Measurements from ENCODE around the gene UBALD2.
"Not testable (repeated sequence)": the region's sequence is repeated elsewhere in the genome, so short reads cannot be mapped to it uniquely, and the experiment has no call there.

The UBALD2 gene

DNA sequence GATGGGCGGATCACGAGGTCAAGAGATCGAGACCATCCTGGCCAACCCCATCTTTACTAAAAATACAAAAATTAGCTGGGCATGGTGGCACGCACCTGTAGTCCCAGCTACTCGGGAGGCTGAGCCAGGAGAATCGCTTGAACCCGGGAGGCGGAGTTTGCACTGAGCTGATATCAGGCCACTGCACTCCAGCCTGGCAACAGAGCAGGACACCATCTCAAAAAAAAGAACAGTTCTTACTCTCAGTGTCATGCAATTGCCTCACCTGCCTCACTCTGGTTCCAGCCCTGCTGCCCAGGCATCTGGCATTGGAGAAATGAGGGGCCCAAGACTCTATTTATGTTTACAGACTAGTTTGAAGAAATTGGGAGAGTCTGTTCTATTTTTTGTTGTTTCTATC is 20.4 kb upstream of the UBALD2 start:
- not testable (repeated sequence) for DNase-seq (ENCODE audit: low read depth)

DNA sequence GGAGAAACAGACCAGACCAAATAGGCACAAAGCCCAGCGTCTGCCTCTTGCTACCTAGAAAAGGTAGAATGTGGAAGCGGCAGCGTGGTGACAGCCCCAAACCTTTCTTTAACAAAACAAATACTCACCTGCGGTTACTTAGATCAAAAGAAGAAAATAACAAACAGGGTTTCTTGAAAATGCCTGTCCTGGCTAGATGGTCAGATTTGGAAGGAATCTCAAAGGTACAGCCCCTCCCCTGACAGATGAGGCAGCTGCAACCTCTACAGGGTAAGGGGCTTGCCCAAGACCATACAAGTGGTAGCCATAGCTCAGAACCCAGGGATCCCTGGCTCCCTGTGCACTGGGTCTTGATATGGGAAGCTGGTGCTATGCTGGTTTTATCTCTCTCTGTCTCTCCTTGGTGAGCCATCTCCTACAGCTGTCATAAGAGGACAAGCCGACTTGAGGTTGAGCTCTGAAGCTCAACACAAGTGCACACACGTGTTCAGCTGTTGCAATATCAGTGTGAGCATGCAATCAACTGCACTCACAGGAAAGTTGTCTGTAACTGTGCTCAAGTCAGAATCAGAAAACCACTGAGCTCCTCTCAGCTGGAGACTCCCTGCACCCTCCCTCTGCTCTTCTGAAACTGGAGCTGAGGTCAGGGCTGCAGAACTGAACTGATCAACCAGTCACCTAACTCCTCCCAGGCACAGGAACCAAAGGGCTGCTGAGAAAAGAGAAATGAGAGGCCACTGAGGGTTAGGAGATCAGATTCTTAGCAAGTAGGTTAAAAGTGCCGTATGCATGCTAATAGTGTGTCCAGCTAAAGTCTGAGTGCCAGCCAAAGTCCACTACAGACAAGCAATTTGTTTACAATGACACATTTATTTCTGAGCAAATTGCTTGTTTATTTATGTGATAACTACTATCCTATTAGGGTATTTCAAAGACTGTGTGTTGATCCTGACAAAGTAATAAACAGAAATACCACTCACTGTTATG is 18.8 kb upstream of the UBALD2 start:
- no peak for DNase-seq (ENCODE audit: low read depth)

DNA sequence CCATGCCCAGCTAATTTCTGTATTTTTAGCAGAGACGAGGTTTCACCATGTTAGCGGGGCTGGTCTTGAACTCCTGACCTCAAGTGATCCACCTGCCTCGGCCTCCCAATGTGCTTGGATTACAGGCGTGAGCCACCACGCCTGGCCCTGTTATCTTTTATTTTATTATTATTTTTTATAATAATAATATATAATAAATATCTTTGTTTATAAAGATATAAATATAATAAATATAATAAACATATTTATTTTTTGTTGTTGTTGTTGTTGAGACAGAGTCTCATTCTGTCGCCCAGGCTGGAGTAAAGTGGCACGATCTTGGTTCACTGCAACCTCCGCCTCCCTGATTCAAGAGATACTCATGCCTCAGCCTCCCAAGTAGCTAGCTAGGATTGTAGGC is 17.8 kb upstream of the UBALD2 start:
- DNase-seq (ENCODE audit: low read depth) = no peak

DNA sequence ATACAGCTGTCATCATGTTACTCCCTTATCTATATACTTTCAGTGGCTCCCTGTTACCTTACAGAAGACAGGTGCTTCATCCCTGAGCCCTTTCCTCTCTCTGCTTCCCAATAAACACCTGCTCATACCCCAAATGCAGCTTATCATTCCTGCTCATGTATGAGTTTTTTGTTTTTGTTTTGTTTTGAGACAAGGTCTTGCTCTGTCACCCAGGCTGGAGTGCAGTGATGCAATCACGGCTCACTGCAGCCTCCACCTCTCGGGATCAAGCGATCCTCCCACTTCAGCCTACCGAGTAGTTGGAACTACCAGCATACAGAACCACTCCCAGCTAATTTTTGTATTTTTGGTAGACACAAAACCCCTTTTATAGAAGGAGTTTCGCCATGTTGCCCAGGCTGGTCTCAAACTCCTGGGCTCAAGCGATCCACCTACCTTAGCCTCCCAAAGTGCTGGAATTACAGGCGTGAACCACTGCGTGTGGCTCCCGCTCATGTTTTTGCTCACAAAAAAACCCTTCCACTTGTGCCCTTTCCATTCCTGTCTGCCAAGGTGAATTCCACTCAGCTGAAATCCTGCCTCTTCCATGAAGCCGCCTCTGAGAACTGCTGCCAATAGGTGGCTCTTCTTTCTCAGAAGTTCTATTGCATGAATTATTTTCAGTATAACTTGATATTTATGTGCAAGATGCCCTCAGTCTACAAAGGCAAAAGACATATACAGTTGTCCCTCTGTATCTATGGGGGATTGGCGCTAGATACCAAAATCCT is 16.9 kb upstream of the UBALD2 start:
- DNase-seq (ENCODE audit: low read depth) = no peak

DNA sequence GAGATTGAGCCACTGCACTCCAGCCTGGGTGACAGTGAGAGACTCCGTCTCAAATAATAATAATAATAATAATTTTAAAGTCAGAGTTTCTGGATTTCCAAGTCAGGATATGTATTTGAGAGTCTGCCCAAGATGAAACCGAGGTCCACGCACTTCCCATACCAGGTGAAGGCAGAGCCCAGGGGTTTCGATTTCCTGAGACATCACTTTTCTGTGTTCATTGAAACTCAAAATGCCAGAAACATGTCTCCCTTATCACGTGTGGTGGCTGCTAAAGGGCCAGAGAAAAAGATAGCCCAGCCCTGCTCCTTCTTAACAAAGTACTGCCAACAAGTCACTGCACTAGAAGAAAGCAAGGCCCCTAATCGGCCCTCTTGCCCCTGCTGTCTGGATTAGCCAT is 15.0 kb upstream of the UBALD2 start:
- DNase-seq (ENCODE audit: low read depth) = no peak

DNA sequence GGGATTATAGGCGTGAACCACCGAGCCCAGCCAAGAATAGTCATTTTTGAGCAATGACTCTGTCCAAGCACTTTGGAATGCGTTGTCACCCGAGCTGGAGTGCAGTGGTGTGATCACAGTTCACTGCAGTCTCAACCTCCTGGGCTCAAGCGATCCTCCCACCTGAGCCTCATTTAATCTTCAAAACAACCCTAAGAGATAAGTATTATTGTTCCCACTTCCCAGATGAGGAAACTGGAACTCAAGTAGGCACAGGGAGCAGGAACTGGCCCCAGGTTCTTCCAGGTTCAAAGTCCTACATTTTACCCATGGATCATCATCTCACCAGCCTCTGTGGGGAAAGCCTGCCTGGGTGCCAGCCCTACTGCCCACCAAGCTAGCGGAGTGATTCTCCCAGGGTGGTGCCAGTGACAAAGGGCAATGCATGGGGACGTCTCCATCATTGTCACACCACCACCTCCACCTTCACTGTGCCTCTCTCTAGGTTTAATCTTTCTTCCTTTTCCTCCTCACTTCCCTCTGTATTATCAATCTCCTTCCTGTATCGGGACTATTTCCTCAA is 13.6 kb upstream of the UBALD2 start:
- no peak for DNase-seq (ENCODE audit: low read depth)

DNA sequence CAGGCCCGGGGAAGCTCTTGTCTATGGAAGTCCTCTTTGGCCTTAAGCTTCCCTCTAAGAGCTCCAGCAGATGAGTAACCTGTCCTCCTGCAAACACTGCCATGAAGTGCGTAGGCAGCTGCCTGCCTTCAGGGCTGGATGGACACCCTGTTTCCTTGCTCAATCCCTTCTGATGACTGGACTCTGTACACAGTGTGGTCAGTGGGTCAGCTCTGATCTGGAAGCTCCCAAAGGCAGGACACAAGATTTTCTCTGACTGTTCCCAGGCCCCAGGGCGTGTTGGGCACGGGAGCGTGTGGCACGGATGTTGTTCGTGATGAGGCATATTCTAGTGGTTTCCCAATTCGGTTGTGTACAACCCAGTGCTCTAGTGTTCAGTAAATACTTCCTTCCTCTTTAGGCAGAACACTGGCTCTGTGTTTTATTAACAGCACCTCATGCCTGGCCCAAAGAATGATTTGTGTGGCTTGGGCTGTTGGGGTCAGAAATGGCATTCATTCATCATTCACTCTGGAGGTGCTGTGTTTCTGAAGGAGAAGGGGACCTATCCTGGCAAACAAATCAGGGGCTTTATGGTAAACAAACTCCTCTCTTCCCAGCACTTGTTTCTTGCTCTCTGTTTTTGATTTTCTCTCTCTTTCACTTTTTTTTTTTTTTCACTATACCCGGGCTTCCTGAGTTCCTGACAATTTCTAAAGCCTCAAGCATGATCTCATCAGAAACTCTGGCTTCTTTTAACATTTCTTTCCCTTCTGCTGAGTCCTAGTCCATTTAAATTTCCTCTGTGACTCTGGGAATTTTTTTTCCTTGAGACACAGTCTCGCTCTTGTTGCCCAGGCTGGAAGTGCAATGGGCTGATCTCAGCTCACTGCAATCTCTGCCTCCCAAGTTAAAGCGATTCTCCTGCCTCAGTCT is 12.9 kb upstream of the UBALD2 start:
- DNase-seq (ENCODE audit: low read depth) = no peak

DNA sequence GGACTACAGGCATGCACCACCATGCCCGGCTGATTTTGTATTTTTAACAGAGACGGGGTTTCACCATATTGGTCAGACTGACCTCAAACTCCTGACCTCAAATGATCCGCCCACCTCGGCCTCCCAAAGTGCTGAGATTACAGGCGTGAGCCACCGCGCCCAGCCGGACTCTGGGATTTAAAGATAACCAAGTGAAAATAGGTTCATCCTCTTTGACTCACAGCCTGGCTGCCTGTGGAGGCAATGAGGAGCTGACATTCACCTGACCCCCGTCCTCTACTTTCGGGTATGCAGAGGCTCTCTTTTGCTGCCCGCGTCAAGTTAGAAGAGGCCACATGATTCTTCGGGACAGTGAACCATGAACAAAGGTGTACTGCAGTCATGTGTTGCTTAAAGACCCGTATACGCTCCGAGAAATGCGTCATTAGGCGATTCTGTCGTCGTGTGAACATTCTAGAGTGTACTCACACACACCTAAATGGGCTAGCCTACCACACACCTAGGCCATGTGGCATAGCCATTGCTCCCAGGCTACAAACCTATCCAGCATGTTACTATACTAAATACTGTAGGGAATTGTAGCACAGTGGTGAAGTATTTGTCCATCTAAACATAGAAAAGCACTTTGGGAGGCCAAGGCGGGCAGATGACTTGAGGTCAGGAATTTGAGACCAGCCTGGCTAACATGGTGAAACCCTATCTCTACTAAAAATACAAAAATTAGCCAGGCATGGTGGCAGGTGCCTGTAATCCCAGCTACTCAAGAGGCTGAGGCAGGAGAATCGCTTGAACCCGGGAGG is 12.0 kb upstream of the UBALD2 start:
- DNase-seq (ENCODE audit: low read depth) = not testable (repeated sequence)

DNA sequence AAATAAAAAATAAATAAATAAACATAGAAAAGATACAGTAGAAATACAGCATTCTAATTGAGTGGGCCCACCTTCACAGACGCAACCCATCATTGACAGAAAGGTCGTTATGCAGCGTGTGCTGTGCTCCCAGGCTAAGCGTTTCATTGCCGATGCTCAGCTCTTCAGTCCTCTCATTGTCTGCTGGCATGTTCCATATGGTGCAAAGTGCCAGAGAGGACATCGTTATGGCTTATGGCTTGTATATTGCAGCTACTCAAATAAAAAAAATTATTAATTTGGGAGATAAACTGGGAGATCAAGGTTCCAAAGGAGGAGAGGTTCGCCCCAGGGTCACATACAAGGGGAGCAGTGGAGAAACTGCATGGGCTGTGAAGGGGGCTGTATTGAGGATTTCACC is 11.3 kb upstream of the UBALD2 start:
- no peak for DNase-seq (ENCODE audit: low read depth)

DNA sequence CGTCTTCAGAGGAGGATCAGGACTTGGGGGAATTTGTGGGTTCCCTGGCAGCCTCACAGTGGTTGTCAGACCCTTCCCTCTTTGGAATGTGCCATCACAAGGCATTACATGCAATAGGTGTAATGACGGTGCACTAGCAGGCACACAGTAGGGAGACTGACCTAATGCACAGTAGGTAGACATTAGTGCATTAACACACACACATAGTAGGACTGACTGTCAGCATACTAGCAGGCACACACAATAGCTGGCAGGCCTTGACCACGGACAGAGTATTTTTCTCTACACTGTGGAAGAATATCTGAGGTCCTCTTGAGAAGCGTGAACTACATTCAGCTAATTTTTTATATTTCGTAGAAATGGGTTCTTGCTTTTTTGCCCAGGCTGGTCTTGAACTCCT is 10.9 kb upstream of the UBALD2 start:
- DNase-seq (ENCODE audit: low read depth) = no peak

DNA sequence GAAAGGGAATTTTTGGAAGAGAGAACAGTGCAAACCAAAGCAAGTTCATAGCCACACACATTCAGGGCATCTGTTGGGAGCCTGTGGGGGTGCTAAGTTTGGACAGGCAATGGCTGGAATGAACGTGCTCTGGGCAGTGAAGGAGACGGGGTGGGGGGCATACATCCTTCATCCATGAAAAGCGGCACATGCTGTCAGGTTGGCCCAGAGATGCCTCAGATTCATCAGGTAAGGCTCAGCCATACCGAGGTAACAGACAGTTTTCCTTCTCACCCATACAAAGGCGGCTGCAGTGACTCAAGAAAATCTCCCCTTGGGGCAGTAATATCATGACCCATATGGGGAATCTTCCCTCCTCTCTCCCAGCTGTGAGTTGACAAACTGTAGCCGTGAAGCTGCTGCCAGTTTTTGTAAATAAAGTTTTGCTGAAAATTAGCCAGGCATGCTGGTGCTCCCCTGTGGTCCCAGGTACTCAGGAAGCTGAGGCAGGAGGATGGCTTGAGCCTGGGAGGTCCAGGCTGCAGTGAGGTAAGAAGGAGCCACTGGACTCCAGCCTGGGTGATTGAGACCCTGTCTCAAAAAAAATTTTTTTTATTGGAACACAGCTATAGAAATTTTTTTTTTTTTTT is 9.2 kb upstream of the UBALD2 start:
- no peak for DNase-seq (ENCODE audit: low read depth)

DNA sequence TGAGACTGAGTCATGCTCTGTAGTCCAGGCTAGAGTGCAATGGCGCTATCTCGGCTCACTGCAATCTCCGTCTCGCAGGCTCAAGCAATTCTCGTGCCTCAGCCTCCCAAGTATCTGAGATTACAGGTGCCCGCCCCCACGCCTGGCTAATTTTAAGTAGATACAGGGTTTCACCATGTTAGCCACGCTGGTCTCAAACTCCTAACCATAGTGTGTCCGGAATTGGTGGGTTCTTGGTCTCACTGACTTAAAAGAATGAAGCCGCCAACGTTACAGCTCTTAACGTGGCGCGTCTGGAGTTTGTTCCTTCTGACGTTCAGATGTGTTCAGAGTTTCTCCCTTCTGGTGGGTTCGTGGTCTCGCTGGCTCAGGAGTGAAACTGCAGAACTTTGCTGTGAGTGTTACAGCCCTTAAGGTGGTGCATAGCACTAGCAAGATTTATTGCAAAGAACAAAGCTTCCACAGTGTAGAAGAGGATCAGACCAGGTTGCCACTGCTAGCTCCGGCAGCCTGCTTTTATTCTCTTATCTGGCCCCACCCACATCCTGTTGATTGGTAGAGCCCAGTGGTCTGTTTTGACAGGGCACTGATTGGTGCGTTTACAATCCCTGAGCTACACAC is 8.6 kb upstream of the UBALD2 start:
- DNase-seq (ENCODE audit: low read depth) = not testable (repeated sequence)

DNA sequence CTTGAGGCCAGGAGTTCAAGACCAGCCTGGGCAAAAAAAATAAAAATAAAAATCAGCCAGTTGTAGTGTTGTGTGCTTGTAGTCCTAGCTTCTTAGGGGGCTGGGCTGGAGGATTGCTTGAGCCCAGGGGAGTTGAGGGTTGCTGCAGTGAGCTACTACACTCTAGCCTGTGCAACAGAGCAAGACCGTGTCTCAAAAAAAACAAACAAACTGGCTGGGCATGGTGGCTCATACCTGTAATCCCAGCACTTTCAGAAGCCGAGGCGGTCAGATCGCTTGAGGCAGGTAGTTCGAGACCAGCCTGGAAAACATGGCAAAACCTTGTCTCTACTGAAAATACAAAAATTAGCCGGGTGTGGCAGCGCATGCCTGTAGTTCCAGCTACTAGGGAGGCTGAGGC is 4.9 kb upstream of the UBALD2 start:
- DNase-seq (ENCODE audit: low read depth) = no peak

DNA sequence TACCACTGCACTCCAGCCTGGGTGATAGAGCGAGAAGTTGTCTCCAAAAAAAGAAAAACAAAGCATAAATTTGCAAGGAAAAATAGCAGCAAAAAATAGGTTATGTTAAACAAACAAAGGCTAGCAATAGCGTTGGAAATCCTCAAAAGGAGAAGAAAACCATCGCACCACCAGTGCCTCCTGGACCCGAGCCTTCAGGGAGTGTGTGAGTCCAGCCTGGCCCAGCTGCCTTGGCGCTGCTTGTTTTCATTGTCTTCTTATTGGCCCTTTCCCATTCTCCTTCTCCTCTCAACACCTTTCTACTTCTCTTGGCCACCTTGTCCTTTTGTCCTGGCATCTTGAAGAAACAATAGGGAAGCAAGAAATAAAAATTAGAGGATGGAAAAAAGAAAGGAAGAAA is 4.5 kb upstream of the UBALD2 start:
- DNase-seq (ENCODE audit: low read depth) = no peak

DNA sequence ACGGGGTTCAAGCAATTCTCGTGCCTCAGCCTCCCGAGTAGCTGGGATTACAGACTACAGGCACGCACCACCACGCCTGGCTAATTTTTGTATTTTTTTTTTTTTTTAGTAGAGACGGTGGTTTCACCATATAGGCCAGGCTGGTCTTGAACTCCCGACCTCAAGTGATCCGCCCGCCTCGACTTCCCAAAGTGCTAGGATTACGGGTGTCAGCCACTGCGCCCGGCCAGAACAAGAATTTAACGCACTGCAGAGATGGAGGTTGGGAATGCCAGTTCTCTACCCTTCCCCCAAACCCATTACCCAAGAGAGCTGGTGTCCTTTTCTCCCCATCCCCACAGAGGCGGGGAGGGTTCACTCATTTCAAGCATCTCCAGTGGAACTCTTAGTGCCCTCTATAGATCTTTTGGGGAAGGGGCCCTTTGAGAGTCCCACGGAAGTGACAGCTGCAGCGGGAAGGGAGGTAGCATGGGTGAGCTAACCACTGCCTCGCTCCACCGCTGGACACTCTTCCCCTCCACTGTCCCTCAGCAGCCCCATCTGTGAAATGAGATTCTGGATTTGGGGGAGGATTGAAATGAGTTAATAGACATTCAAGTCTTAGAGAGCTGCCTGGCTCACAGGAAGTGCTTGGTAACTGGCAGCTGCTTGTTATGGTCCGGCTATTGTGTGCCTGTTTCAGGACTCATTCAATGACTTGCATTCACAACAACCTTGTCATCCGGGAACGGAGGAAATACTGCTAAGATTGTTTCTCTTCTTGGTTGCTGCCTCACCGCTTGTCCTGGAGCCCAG is 3.5 kb upstream of the UBALD2 start:
- no peak for DNase-seq (ENCODE audit: low read depth)

DNA sequence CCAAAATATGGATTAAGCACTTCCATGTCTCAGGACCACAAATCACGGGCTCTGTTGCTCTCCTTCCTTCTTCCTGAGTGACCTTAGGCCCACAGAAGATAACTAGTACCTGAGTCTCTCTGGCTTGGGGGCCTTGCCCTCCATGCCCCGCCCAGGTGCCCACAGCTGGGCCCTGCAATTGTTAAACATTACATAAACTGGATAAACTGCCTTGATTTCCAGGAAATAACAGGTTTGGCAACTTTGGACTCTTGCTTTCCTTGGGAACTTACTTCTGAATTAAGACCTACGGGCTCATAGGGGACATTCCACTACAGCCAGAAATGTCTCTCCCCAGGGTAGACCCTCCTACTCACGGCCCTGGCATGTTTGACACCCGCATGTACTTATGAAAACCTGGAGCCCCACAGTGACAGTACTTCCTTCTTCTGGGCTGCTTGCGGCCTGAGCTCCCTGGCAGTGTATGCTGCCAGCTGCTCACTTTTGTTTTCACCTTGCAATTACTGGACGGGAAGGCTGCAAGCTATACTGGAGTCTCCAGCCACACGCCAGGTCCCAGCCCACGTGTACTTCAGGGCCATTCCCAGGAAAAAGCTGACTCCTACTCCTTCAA is 2.3 kb upstream of the UBALD2 start:
- DNase-seq (ENCODE audit: low read depth) = no peak

DNA sequence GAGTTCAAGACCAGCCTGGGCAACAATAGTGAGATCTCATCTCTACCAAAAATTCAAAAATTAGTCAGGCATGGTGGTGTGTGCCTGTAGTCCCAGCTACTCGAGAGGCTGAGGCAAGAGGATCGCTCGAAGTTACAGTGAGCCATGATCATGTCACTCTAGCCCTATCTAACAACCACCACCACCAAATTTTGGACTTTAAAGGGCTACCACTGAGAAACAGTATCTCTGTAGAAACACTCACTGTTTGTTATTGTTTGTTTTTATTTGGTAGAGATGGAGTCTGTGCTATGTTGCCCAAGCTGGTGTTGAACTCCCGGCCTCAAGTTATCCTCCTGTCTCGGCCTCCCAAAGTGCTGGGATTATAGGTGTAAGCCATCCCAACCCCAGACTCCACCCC is 1.3 kb upstream of the UBALD2 start:
- DNase-seq (ENCODE audit: low read depth) = no peak

DNA sequence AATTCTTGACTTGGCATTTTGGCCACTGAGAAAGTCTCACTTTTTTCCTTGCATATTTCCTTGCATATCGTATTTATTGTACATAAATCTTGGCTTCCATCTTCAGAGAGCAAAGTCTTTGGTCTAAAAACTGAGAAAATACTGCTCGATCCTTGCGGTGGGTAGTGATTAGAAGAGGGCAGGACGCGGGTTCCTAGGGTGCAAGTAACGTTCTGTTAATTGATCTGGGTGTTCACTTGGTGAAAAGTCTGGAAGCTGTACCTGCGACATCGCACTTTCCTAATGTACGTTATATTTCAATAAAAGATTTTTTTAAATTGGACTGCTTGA is 758 bp upstream of the UBALD2 start:
- no peak for DNase-seq (ENCODE audit: low read depth)

Data from stimulated activated CD8-positive, alpha-beta memory T cell treated with anti-CD3 and anti-CD28 coated beads, Interleukin-12 subunit alpha, Interleukin-12 subunit beta, amount 100 ng/mL, for 4 hours (primary cell).